HG03108 (cell line): Measurements from ENCODE around the gene NPTN.
"Not testable (repeated sequence)": the region's sequence is repeated elsewhere in the genome, so short reads cannot be mapped to it uniquely, and the experiment has no call there.

ENCODE experiments used
- ATAC-seq: cut with Tn5 transposase; IDR thresholded peaks from one replicate; pipeline ENCODE4 v1.9.1; 2021; ENCODE audit warnings: moderate library complexity; ENCODE audit not compliant: unreplicated experiment

NPTN gene

GRCh38 chr15:73601451-73602445 is 31.4 kb downstream of the NPTN start:
- ATAC-seq: no peak

GRCh38 chr15:73600413-73601335 is 32.5 kb downstream of the NPTN start:
- no peak for ATAC-seq

- no peak for ATAC-seq
These were observed 33.3 kb downstream of the NPTN start for GRCh38 chr15:73599934-73600333.

GRCh38 chr15:73598530-73599160 is 34.5 kb downstream of the NPTN start:
- ATAC-seq: no peak

- ATAC-seq: no peak
These were observed 36.1 kb downstream of the NPTN start for GRCh38 chr15:73597036-73597638.

GRCh38 chr15:73596174-73596573 is 37.0 kb downstream of the NPTN start:
- ATAC-seq: no peak

GRCh38 chr15:73594109-73594508 is 39.1 kb downstream of the NPTN start:
- ATAC-seq: no peak

DNA sequence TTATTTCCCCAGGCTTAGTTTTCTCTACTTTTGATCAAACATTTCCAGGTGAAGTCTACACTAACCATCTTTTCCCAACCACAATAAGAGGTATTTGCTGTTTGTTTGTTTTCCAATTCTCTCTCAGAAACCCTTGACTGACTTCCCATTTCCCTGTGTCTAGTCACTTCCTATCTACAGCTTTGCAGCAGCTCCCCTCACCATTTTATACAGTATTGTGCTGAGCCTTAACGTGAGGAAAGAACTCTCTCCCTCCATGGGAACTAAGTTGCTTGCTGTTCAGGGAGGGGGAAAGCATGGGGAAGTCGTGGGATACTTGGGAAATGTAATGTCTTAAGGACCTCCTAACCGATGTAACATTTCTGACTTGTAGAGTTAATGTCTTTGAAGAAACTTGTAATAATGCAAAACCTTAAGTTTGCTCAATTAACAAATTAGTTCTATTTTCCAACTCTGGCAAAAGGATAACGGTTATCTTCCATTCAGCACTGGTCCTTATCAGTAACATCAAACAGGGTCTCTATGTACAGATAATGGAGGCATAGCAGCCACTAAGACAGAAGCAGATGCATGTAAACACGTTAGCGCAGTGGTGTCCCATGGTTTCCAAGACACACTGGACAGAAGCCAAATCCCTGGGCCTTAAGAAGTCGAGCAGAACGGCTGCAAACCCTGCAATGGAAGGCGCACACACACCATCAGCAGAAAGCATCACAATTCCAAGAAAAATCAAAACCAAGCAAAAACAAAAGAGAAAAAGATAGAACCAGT is 39.7 kb downstream of the NPTN start:
- ATAC-seq: no peak

DNA sequence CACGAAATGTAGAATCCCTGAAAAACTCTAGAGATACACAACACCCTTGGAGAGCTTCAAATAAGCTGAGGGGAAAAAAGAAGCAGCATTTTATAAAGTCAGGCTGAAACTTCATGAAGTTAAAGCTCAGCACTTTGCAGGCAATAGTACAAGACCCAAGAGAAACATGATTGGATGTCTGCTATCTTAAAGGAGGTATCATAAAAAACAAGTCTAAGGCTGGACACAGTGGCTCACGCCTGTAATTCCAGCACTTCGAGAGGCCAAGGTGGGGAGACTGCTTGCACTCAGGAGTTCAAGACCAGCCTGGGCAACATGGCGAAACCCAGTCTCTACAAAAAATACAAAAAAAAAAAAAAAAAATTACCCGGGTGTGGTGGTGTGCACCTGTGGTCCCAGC is 42.9 kb downstream of the NPTN start:
- no peak for ATAC-seq

DNA sequence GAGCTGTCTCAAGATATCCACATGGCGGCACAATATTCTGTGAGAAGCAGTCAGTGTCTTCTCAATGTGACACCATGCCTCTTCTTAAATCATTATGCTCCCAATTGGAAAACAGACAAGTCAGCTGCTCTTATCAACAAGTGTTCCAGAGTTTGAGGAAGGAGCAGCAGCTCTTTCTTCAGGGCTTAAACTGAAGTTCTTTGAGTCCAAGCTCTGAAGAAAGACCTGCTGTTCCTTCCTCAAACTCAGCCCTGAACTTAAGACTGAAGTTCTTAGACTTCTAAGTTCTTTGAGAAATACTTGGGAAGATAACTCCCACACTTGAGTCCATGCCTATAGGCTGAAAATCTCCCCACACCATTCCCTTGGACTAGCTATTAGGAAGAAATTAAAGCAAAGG is 43.4 kb downstream of the NPTN start:
- ATAC-seq: no peak

- no peak for ATAC-seq
These were observed 47.1 kb downstream of the NPTN start for GRCh38 chr15:73585871-73586654.

DNA sequence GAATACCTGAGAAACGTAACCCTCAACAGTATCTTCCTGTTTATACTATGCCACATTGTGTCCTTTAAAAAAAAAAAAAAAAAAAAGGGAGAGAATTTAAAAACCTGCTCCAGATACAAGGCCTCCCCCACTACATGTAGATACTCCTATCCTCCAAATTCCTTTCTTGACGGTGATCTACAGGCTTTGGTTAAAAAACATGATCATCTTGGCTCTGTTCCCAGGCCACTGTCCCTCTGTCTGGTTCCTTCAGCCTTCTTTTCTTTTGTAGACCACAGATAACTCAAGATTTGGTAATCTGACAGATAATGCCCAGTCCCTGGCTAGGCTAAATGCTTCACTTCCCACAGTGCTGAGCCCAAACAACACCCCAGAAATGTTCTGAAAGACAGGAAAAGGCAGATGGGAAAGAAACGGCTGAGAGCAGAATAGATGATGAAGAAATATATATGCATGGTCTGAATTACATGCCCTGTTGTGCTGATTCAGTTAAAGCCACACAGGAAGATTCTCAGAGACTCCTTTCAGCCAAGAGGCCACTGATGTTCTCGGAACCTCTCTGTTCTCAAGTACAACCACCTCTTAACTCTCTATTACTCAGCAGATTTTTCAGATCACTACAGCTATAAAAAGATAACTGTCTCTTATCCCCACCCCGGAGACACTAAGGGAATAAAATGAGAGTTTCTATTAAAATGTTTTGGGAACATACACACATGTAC is 48.3 kb downstream of the NPTN start:
- ATAC-seq: no peak

DNA sequence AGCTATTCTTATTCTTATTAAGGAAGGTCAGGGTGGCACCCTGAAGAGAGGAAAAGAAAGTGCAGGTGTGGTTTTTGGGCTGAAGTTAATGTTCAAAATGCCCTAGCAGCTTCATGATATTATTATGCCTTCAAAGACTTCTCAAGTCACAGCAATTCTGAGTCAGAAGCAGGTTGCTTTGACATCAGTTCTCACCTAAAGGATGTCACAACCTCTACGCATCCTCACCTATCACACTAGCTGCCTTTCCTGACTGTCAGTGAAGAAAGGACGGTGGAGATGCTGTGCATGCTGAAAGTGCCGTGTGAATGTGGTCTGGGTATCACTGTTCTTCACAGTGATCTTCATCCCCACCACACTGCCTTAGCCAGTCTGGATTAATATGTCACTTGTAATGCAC is 49.6 kb downstream of the NPTN start:
- no peak for ATAC-seq

GRCh38 chr15:73582851-73583379 is 50.3 kb downstream of the NPTN start:
- no peak for ATAC-seq

GRCh38 chr15:73578026-73578425 is 55.2 kb downstream of the NPTN start:
- no peak for ATAC-seq

- not testable (repeated sequence) for ATAC-seq
These were observed 55.6 kb downstream of the NPTN start for GRCh38 chr15:73577593-73577992.

DNA sequence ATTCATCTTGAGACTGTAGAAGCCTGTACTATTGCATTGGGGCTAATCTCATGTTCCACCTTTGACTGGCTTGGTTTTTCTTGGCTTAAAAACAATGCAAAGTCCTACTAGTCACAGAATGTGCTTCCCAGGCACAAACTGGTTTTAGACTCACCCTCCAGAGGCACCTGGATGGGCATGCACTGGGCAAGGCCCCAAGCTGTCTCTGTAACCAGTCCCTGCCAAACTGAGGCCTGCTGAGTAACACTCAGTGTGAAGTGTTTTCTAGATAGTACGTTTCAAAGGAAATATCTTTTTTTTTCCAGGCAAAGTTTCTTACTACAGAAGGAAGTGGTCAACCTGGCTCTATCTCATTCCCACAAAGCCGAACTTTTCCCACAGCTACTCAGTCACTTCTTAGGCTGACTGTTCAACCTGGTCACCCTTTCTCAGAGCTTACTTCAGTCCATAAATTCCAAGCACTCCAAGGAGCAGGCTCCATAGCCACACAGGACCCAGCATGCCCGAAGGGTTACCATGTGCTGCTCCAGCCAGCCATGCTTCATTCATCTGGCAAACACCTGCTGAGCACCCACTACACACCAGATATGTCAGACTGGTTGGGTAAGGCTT is 57.4 kb downstream of the NPTN start:
- no peak for ATAC-seq

- ATAC-seq: no peak
These were observed 59.6 kb downstream of the NPTN start for GRCh38 chr15:73573572-73573971.
